Adrenal gland (tissue), 5 donors: ENCODE results near the gene NLGN2.

Source experiments
- POLR2A ChIP-seq, 2 donors: fragments of 450-650 bp; IDR thresholded peaks; one replicate each; pipeline ENCODE4 v1.6.1; 2017; ENCODE audit warnings: antibody characterized with exemption in 2 of 2, mild to moderate bottlenecking in 2 of 2, moderate library complexity in 1 of 2
- TF ChIP-seq, protein P1 (sequence below), 6 experiments: fragments of 450-650 bp in 4 of 6; fragments of 200-600 bp in 2 of 6; sonication (generic) in 1 of 6; IDR thresholded peaks; 1 replicate in 5 of 6; 2 replicates in 1 of 6; pipeline versions ENCODE4 v1.5.1 to v1.8.0; 2016 to 2021; ENCODE audit warnings: antibody characterized with exemption in 6 of 6, mild to moderate bottlenecking in 2 of 6, moderate library complexity in 1 of 6
- donor health status: DM: no; HTN: no; CAD: no.

- TF ChIP-seq, protein P1, sequence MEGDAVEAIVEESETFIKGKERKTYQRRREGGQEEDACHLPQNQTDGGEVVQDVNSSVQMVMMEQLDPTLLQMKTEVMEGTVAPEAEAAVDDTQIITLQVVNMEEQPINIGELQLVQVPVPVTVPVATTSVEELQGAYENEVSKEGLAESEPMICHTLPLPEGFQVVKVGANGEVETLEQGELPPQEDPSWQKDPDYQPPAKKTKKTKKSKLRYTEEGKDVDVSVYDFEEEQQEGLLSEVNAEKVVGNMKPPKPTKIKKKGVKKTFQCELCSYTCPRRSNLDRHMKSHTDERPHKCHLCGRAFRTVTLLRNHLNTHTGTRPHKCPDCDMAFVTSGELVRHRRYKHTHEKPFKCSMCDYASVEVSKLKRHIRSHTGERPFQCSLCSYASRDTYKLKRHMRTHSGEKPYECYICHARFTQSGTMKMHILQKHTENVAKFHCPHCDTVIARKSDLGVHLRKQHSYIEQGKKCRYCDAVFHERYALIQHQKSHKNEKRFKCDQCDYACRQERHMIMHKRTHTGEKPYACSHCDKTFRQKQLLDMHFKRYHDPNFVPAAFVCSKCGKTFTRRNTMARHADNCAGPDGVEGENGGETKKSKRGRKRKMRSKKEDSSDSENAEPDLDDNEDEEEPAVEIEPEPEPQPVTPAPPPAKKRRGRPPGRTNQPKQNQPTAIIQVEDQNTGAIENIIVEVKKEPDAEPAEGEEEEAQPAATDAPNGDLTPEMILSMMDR (IDR thresholded peaks at IDR 0.05): no peak
- no peak for TF ChIP-seq POLR2A (IDR thresholded peaks at IDR 0.05)
Observed at GRCh38 chr17:7421186-7421585, 13.5 kb downstream of the NLGN2 start.
